Measurements from ENCODE around the gene CTU2.

Gene CTU2

DNA sequence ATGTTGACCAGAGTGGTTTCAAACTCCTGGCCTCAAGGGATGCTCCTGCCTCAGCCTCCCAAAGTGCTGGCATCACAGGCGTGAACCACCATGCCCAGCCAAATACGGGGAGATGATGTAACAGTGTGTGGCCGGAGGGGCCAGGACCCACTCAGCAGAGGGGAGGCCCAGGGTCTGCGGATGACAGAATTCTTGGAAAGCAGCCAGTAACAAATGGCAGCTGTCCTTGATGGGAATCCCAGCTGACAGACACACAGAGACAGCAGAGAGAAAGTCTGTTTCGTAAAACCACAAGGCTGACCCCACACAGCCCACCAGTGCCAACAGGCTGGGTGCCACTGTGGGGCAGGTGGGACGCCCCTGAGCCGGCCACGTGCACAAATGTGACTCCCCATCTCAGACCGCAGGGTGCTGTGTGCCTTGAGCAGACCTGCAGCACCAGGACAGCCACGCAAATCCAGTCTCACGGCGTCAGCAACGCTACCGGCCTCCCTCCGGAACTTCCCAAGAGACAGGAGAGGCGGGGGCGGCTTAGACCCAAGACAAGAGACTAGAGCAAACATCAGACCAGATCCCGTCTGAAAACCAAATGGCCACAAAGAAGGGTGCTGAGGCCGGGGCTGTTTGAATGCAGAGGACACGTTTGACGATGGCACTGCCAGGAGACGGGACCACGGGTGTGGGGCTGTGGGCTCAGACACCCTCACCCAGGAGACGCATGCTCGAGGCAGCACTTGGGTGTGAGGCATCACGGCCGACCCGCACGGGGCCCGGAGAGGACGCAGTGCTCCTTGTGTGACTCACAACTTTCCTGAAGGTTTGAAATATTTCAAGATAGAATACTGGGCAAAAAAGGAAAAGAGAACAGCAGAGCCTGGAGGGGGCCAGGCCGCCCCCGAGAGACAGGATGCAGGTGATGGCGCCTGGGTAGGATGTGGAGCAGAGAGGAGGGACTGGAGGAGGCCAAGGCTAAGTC lies 24.6 kb downstream of the CTU2 start:
- no peak for DNase-seq (ENCODE audit: low read depth in 2 of 2)

DNA sequence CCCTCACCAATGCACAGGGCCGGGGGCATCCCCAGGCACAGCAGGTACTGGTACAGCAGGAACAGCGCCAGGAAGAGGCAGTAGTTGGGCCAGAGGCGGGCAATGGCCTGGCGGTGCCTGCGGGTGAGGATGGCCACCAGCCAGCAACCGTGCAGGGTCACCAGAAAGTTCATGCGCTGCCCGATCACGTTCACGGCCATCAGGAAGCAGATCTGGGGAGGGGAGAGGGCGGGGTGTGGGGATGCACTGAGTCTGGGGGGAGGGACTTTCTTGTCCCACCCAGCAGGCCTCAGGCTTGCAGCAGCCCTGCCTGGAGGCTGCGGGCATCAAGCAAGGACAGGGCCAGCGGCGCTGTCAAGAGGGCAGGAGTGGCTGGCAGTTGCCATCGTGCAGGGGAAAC lies 25.4 kb downstream of the CTU2 start:
- no peak for DNase-seq (ENCODE audit: low read depth in 2 of 2)

DNA sequence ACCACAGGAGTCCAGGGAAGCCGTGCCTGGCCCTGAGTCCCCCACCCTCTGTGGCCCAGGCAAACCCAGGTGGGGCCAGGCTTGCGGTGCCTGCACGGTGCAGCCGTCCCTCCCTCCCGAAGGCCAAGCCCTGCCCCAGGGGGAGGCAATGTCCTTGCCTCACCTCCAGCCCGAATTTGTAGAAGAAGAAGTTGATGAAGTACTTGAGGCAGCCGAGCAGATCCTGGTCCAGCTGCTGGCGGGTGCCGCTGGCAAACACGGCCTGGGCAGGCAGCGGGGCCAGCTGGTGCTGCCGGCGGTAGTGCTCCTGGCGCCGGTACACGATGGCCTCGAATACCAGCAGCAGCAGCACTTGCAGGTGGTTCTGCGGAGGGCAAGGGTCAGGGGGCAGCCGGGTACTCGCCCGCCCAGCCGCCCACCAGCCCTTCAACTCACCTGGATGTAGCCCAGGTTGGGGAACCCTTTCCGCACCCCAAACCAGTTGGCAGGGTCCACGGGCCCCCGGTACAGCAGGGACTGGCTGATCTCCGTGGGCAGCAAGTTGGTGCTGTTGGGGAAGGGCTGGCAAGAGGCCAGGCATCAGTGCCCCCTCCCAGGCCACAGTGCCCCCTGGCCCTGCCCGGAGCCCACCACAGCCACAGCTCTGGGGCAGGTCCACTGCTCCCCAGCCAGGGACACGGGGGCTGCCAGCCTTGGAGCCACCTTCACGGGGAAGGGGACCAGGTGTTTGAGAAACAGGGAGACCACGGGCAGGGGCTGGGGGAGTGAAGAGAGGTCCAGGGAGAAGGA lies 26.1 kb downstream of the CTU2 start:
- DNase-seq (ENCODE audit: low read depth in 2 of 2) = no peak

DNA sequence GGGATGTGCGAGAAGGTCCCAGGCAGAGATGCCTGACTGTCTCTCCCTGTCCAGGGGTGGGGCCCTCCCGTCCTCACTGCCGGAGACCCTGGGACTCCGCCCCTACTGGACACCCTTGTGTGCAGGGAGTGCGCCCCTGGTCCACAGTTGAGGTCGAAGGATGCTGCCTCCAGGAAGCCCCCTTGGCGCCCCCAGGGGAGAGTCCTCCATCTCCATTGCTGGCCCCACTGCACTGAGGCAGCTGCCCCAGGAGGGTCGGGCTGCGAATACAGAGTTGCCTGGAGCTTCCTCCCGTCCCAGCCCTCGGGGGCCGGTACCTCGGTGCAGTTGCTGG lies 26.6 kb downstream of the CTU2 start:
- no peak for DNase-seq (ENCODE audit: low read depth in 2 of 2)

DNA sequence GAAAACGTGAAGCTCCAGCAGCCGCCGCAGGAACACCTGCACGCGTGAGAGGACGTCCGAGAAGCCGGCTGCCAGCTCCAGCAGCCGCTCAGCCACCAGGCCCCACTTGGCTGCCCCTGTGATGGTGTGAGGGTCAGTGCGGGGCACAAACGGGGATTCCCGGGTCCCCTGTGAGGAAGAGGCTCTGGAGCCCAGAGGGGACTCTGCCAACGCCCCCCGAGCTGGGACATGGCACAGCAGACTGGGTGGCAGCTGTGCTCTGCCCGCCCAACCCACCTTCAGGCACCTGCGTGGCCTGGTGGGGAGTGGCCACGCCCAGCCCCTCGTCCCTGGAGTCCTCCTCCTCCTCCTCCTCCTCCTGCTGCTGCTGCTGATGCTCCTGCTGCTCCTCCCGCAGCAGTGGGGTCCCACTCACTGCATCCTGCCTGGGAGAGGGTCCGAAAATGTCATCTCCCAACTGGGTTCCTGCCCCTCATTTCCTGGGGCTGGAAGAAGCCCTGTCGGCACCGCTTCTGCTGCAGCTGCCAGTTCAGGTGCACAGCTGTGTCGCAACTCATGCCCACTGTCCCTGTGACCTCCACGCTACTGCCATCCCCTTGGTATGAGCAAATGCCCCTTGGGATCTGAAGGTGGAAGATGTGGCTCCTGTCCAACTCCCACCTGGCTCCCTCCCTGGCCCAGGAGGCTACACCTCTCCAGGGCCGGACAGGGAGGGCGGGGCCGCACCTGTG lies 27.5 kb downstream of the CTU2 start:
- DNase-seq (ENCODE audit: low read depth in 2 of 2) = no peak

DNA sequence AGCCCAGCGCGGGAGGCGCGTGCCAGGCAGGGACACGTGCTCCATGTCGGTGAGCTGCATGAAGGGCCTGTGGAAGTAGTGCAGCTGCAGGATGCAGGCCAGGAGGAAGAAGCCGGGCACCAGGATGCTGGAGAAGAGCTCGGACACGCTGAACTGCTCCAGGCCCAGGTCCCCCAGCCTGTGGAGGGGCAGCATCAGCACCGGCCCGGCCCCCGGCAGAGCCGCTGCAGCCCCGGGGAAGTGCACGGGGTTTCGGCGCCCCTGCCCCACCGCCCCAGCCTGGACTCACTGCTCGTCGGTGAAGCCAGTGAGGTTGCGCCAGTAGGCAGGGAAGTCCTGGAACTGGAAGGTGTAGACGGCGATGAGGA lies 28.0 kb downstream of the CTU2 start:
- no peak for DNase-seq (ENCODE audit: low read depth in 2 of 2)

DNA sequence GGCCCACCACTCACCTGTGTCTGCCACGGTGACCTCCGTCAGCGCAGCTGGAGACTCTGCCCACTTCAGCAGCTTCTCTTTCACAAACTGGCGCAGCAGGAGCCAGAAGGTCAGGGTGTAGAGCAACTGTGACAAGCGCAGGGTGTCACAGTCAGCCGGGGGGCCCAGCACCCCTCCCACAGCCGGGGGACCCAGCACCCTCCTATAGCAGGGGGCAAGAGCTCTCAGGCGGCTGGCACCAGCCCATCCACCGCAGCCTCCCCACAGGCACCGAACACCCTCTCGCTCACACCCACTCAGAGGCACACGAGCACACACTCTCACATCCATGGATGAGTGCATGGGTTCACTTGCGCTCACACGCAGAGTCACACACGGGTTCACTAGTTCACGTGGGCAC lies 28.8 kb downstream of the CTU2 start:
- no peak for DNase-seq (ENCODE audit: low read depth in 2 of 2)

DNA sequence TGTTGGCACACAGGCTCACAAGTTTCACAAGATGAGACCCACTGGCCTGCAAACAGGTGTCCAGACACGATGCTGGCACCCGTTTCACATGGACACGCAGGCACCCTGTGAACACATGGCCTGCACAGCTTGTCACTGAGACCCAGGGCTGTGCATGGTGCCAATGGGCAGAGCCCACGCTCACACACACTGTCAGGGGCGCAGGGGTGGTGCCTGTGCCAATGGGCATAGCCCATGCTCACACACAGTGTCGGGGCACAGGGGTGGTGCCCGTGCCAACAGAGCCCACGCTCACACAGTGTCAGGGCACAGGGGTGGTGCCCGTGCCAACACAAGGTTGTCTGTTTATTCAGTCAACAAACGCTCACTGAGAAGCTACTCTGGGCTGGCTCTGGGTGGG lies 29.3 kb downstream of the CTU2 start:
- DNase-seq (ENCODE audit: low read depth in 2 of 2) = no peak

DNA sequence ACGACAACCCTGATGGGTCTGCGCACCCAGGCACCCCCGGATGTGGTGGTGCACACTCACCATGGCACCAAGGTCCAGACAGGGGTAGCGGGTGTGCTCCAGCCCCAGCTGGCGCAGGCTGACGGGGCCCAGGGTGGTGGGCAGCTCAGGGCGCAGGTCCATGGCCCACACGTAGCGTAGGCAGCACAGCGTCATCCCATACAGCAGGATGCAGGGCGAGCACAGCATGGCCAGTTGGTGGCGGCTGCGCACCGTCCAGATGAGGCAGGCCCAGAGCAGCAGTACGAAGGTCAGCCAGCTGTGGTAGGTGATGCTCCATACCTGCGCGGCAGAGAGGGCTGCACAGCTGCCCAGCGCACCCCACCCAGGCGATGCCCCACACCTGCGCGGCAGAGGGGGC lies 29.8 kb downstream of the CTU2 start:
- DNase-seq (ENCODE audit: low read depth in 2 of 2) = no peak

DNA sequence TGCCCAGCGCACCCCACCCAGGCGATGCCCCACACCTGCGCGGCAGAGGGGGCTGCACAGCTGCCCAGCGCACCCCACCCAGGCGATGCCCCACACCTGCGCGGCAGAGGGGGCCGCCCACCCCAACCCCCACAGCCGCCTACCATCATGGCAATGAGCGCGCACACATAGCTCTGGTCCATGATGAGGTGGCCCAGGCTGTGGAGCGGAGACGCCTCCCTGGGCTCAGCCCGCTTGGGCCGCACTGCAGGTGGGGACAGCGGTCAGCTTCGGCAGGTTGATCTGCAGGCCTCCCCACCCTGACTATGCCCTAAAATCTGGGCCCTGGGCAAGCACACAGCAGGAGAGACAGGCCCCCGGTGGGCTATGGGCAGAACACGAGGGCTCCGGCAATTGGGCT lies 30.2 kb downstream of the CTU2 start:
- DNase-seq (ENCODE audit: low read depth in 2 of 2) = no peak

DNA sequence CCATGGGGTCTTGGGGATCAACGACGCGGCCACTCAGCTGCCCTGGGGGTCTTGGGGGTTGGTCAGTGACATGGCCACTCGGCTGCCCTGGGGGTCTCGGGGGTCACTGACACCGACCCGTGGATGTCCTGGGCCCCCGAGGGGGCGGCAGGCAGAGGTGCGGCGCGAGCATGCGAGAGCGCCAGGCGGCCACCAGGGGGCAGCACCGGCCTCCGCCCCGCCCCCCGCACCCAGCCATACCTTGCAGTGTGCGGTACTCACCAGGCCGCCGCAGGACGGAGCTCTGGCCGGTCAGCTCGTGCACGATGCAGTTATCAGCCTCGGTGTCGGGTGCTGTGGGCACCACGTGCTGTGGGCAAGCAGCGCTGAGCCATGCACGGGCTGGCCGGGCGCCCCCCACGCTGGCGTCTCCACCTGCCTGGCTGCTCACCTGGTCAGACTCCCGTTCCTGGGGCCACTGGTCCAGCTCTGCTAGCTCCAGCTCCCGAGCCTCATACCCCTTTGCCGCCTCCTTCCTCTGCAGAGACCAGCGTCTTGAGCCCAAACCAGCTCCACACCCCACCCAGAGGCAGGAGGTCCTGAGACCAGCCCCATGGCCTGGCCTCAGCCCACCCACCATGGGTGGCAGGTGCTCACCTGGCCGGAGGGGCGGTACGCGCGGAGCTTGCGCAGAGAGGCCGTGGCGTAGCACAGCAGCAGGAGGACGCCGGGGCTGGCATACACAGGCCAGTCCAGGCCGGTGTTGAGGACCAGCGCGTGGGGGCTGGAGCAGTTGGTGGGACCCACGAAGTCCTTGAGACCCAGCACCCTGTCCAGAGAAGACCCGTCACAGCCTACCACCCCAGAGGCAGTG lies 31.2 kb downstream of the CTU2 start:
- DNase-seq (ENCODE audit: low read depth in 2 of 2) = peak; percentile 14 to 71

DNA sequence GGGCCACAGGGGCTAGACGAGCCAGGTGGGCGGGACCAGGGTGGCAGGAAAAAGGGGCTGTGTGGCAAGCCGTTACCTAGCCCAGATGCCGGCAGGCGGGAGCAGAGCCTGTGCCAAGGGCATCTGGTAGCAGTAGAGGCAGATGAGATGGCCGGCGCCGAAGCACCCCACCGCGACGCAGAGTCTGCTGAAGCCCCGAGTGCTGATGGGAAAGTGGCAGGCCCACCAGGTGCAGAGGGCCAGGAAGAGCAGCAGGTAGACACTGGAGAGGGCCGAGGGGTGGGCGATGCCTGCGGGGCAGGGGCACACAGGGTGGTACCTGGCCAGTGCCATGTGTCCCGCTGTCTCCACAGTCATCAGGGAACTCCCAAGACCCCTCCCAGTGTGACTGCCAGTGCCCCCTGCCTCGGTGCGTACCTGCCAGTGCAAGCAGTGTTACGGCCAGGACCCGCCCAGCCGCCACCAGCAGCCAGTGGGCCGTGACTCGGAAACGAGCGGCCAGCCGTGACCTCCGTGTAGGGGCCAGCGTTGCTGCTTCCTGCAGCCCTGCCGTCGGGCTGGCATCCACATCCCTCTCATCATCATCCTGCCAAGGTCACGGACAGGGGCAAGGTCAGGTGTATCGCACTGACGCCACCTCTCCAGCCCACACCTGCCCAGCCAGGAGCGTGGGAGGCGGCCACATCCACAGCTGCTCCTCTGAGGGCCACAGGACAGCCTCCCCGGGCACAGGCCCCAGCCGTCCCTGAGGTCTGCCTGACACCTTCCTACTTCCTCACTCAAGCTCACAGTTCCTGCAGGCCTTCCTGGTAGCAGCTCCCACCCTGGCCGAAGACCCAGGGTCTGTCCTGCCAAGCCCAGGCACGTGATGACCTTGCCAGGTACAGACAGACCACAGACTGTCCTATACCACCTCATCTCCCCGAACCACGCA lies 32.1 kb downstream of the CTU2 start:
- no peak for DNase-seq (ENCODE audit: low read depth in 2 of 2)

DNA sequence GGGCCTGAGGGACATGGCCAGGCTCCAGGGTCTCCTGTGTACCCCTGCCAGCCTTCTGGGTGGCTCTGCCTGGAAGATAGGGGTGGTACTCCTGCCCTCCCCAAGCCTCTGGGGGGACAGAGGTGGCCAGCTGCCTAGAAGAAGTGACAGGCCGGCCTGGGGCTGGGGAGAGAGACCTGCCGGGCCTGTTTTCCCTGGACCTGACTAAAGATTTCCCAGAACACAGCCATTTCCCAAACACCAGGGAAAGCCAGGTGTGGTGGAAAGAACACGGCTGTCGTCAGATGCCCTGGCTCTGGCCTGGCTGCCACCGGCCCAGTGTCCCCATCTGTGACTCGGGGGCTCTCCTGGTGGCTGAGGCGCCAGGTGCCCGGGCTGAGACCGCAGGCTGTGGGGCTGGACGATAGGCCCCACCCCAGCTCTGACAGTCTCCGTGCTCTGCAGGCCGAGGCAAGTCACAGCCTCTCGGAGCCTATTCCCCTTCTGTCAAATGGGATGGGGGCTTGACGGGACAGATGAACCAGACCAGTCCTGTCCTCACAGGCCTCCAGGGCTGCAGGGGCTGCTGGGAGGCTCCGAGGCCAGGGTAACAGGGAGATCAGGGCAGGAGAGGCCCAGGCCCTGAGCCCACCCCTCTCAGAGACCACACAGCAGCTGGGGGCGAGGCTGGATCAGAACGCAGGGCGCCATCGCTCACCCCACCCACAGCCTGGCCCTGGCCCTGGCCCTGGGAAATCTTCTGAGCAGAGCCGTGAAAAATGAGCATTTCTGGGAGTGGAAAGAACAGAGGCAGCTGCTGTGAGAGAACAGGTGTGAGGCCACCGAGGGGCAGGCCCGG lies 33.1 kb downstream of the CTU2 start:
- DNase-seq (ENCODE audit: low read depth in 2 of 2) = no peak

DNA sequence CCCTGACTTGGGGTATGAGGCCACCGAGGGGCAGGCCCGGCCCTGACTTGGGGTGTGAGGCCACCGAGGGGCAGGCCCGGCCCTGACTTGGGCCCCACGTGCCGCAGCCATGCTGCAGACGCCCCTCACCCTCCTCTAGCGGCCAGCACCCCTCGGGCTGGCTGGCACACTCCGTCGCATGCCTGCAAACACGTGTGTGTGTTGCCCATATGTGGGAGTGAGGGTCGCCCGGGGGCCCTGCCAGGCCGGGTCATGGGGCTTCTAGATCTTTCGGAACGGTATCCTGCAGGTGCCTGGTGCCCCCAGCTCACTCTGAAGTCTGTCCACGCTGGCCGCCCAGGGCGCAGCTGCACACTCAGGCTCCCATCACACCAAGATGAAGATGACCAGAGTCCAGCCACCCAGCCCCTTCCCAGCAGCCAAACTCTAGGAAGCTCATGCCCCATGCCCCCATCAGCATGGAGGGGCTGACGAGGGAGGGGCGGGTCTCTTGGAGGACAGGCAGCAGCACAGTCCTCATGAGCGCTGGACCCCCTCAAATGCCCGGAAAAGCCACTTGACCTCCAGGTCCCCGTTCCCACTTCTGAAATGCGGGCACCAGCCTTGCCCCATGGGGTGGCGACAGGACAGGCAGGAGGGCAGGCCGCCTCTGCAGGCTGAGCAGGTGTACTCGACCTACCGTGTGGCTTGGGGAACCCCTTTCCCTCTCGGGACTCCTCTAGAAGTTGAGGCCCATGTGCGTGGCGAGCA lies 33.8 kb downstream of the CTU2 start:
- DNase-seq (ENCODE audit: low read depth in 2 of 2) = no peak

DNA sequence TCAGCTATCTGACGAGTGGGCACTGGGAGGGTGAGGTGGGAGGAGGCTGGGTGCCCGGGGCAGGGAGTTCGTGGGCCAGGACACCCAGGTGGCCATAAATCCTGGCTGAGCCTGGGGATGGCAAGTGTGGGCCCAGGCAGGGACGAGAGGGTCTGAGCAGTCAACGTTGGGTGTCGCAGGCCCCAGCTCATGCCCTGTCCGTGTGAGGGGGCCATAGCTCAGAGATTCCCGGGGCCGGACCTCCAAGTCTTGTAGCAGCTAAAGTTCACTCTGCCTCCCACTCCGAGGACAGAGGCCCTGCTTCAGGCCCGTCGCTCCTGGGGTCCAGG lies 34.4 kb downstream of the CTU2 start:
- DNase-seq (ENCODE audit: low read depth in 2 of 2) = no peak

DNA sequence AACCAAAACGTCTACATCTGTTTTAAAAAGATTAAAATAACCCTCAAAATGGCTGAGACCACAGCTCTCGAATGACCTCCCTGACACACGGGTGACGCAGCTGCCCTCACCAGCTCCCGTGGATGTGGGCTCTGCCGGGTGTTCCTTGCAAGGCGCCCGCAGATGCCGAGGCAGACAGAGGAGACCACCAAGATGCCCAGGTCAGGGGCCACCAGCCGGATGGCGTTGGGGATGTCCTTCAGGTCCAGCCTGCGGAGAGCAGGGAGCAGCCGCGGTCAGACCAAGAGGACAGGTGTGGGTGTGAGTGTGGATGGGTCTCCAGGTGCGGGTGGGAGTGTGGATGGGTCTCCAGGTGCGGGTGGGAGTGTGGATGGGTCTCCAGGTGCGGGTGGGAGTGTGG lies 35.1 kb downstream of the CTU2 start:
- no peak for DNase-seq (ENCODE audit: low read depth in 2 of 2)

DNA sequence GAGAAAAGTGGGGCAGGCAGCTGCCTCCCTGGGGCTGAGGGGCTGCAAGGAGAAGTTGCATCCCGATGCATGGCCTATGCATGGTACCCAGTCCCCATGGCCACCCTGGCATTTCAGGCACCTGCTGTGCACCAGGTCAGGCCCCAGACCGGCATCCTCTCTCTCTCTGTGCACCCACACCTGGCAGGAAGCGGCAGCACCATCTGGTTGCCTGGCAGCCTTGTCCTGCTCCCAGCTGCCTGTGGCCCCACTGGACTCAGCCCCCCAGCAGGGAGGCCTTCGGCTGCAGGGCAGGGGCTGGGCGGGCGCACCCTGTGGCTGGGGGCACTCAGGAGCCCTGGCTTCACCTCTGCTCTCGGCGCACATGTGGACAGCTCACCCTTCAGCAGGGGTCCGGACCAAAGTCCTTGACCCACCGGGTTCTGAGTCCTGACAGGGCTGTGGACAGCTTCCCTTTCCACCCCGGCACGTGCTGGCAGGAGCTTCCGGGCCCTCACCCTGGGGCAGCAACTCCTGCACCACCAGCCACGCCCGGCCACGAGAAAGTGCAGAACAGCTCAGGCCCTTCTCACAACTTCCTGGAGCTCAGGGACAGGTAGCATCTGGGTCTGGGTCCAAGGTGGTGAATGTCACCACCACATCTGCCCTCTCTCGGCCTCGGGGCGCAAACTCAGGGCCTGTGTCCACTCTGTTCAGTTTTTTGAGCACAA lies 36.7 kb downstream of the CTU2 start:
- DNase-seq (ENCODE audit: low read depth in 2 of 2) = no peak

Measured in stimulated activated CD8-positive, alpha-beta memory T cell treated with anti-CD3 and anti-CD28 coated beads, Interleukin-7, amount 100 ng/mL, for 4 hours (primary cell).